NK-92 (cell line): ENCODE data around the gene KCND2.

Experiments used
- DNase-seq: peaks from one replicate; lab custom pipeline; 2025; ENCODE audit not compliant: unreplicated experiment; lab: John Stamatoyannopoulos, UW

Gene KCND2

GRCh38 chr7:120307991-120308545 lies 35.1 kb downstream of the KCND2 start:
- no peak for DNase-seq

GRCh38 chr7:120311028-120311788 lies 38.2 kb downstream of the KCND2 start:
- DNase-seq, result no peak

- no peak for DNase-seq
Measured at GRCh38 chr7:120320218-120320961, 47.4 kb downstream of the KCND2 start.

GRCh38 chr7:120327054-120327453 lies 54.1 kb downstream of the KCND2 start:
- no peak for DNase-seq

GRCh38 chr7:120332433-120332832 lies 59.5 kb downstream of the KCND2 start:
- DNase-seq, result no peak

- DNase-seq, result no peak
Measured at GRCh38 chr7:120334475-120334874, 61.5 kb downstream of the KCND2 start.

- no peak for DNase-seq
Measured at GRCh38 chr7:120337308-120337907, 64.4 kb downstream of the KCND2 start.

- DNase-seq, result no peak
Measured at GRCh38 chr7:120344276-120344675, 71.3 kb downstream of the KCND2 start.

- no peak for DNase-seq
Measured at GRCh38 chr7:120353171-120353570, 80.2 kb downstream of the KCND2 start.

- DNase-seq, result no peak
Measured at GRCh38 chr7:120360918-120361317, 87.9 kb downstream of the KCND2 start.

- no peak for DNase-seq
Measured at GRCh38 chr7:120363414-120363813, 90.4 kb downstream of the KCND2 start.

- no peak for DNase-seq
Measured at GRCh38 chr7:120370954-120371353, 98.0 kb downstream of the KCND2 start.

- no peak for DNase-seq
Measured at GRCh38 chr7:120373174-120373573, 100.2 kb downstream of the KCND2 start.

GRCh38 chr7:120394595-120394994 lies 121.6 kb downstream of the KCND2 start:
- DNase-seq, result no peak

GRCh38 chr7:120395526-120396019 lies 122.6 kb downstream of the KCND2 start:
- no peak for DNase-seq

GRCh38 chr7:120398284-120399000 lies 125.5 kb downstream of the KCND2 start:
- DNase-seq, result no peak

- no peak for DNase-seq
Measured at GRCh38 chr7:120400806-120401455, 128.0 kb downstream of the KCND2 start.

- DNase-seq, result no peak
Measured at GRCh38 chr7:120402079-120402767, 129.2 kb downstream of the KCND2 start.

GRCh38 chr7:120402801-120403200 lies 129.8 kb downstream of the KCND2 start:
- DNase-seq, result no peak

- DNase-seq, result no peak
Measured at GRCh38 chr7:120404042-120404441, 131.1 kb downstream of the KCND2 start.
